Activated gamma-delta T cell treated with Interleukin-2 at 50 U/mL for 16 hours (primary cell): Measurements from ENCODE around the gene AMFR.
"Not testable (repeated sequence)": the region's sequence is repeated elsewhere in the genome, so short reads cannot be mapped to it uniquely, and the experiment has no call there.

Source experiments
- DNase-seq: peaks from one replicate; pipeline ENCODE4 v3.0.0-alpha.2; 2020

AMFR gene

DNA sequence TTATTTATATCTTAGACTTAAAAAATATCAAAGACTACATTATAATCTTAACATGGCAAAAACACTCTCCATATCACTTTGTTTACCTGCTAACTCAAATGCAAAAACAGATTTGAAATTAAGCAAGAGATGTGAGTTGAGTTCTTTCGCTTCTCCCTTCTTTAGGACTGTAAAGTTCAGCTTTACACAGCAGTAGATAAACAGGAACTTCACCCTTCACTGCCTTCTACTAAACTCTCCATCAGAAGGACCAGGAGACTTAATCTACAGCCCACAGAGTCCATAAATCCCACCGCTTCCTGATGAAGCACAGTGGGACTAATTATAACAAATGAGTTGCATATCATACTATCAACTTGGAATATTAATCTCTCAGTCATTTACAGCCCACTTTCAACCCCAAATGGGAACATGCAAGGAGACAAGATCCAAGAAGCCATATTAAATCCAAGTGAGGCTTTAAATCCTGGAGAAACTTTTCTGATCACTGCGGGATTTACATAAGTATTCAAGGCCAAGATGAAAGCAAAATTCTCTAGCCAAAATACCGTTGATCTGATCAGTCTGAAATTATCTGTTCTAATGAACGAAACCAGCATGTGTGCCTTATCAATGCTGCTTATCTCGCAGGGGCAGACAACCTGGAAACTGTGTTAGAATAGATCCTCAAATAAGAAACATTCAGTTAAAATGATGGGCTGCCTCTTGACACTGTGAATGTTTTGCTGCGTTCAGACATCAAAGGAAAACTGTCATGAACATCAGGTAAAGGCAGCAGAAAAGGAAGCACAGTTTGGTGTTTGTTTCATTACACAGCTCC is 1.6 kb downstream of the AMFR start:
- DNase-seq, result no peak

DNA sequence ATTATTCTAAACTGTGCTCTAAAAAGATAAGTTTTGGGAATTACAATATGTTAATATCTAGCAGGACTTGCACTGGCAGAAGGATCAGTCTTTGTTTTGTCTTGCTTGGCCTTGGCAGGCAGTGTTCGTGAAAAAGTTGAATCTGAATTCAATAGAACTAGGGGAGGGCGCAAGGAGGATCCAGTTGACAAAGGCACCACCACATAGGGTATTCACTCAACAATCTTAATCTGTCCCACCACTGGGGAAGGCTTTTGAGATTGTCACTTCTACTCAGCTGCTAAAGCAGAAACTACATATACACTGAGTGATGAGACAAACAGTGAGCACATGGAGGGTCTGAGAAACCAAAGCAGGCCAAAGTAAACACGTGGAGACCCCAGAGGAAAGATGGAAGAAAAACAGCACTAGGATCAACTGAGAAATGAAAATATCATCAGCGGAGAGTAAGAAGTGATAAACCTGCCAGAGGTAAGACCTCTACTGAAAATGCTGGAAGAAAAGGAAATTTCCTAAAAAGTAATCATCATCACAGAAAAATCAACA is 2.4 kb downstream of the AMFR start:
- DNase-seq, result no peak

DNA sequence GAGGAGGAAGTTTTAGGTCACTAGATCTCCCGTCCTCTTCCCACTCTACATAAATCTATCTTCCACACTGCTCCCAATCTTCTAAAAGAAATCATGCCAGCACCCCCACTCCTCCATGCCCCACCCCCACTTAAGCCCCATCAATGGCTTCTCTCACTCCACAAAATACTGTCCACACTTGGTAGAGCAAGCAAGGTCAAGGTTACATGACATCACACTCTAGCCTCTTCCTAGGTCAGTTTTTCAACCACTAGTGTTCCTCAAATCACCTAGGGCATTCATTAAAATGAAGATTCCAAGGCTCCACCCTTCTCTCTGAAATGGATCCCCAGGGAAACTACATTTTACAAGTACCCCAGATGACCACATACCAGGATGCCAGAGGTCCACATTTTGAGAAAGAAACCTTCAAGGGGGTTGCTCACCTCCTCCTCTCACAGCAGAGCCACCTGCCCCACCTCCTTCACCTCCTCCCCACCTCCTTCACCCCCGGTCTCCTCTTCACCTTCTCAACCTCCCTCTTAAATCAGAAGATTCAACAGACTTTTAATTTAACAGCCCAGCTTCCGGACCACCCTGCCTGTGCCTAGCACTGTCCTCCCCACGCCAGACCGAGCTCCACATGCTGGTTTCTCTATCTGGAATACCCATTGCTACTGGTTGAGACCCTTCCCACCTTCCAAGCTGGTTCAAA is 3.2 kb downstream of the AMFR start:
- no peak for DNase-seq

DNA sequence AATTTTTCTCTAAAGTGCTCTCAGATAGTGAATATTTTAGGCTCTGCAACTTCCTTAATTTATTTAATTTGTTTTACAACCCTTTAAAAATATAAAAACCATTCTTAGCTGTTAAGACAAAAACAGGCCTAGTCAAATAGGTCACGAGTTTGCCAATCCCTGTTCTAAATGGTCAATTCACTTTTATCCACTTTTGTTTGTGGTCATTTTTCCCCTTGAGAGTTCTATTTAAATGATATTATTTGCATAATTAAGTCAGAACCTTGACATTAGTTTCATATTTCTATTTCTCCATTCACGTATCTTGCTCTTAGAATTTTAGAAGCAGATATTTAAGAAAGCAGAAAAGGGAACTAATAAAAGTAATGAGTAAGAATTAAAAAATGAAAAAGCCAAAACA is 4.0 kb downstream of the AMFR start:
- no peak for DNase-seq

DNA sequence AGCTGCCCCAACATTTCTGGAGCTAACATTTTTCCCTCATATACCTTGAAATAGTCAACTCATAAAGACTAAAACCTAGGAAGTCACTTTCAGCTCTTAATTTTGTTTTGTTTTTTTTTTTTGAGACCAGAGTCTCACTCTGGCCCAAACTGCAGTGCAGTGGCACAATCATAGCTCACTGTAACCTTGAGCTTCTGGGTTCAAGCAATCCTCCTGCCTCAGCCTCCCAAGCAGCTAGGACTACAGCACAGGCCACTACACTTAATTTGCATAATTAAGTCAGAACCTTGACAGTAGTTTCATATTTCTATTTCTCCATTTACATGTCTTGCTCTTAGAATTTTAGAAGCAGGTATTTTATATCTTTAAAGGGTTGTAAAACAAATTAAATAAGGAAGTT is 4.7 kb downstream of the AMFR start:
- no peak for DNase-seq

GRCh38 chr16:56419740-56420548 is 5.4 kb downstream of the AMFR start:
- no peak for DNase-seq

DNA sequence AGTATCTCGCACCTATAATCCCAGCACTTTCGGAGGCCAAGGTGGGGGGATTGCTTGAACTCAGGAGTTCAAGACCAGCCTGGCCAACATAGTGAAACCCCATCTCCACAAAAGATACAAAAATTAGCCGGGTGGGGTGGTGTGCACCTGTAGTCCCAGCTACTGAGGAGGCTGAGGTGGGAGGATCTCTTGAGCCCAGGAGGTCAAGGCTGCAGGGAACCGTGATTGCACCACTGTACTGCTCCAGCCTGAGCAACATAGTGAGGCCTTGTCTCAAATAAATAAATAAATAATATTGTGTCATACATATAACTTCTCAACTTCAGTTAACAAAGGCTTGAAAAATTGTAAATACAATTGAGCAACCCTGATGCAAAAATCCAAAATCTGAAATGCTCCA is 8.2 kb downstream of the AMFR start:
- no peak for DNase-seq

- no peak for DNase-seq
Observed at GRCh38 chr16:56415875-56416274, 9.5 kb downstream of the AMFR start.

DNA sequence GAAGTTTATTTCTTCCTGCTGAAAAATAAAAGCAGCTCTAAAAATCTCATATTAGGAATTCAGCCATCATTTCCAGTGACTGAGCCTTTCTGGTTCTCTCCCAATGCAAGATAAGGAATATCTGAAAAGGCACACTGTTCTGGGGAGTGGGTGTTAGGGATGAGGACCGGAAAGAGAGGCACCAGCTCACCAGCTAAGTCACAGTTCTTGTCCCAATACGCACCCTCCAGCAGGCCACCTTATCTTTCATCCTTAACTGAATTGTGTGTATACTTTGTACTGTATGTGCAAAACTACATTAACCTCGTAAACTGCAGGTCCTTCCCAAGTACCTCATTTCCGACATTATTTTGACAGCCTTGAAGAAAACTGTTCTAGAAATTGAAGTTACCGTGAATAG is 11.0 kb downstream of the AMFR start:
- no peak for DNase-seq

- no peak for DNase-seq
Observed at GRCh38 chr16:56413381-56413780, 12.0 kb downstream of the AMFR start.

- DNase-seq, result no peak
Observed at GRCh38 chr16:56411624-56412023, 13.7 kb downstream of the AMFR start.

GRCh38 chr16:56411123-56411522 is 14.2 kb downstream of the AMFR start:
- no peak for DNase-seq

DNA sequence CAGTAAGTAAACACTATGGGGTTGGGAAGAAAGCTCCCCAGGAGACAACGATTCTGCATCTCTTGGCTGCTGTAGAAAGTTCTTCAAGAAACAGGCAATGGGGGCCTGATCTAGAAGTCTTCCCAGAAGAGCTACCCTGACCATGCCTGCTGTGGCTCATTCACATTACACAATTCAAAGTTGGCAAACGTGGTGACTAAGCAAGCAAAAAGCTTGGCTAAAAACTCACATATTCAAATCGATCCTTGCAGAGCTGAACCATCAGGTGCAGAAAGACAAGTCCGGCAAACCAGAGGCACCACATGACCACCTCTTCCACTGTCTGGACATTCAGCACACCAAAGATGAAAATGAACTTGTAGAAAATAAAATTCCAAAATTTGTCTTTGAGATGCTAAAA is 16.1 kb downstream of the AMFR start:
- DNase-seq, result no peak

GRCh38 chr16:56408379-56409098 is 16.8 kb downstream of the AMFR start:
- DNase-seq, result no peak

DNA sequence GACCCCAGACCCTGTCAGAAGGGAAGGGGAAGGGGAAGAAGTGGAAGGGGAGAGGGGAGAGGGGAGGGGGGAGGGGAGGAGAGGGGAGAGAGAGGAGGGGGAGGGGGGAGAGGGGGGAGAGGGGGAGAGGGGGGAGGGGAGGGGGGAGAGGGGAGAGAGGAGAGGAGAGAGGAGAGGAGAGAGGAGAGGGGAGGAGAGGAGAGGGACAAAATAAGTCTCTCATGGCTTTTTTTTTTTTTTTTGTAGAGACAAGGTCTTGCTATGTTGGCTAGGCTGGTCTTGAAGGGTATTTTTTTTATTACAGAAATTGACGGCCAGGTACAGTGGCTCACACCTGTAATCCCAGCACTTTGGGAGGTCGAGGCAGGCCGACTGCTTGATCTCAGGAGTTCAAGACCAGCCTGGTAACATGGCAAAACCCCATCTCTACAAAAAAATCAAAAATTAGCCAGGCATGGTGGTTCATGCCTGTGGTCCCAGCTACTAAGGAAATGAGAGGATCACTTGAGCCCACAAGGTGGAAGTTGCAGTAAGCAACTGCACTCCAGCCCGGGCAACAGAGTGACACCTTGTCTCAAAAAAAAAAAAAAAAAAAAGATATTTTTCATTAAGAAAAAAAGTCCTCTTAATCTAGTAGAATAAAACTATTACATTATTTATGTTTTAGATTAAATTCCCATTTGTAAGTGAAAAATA is 19.2 kb downstream of the AMFR start:
- no peak for DNase-seq

DNA sequence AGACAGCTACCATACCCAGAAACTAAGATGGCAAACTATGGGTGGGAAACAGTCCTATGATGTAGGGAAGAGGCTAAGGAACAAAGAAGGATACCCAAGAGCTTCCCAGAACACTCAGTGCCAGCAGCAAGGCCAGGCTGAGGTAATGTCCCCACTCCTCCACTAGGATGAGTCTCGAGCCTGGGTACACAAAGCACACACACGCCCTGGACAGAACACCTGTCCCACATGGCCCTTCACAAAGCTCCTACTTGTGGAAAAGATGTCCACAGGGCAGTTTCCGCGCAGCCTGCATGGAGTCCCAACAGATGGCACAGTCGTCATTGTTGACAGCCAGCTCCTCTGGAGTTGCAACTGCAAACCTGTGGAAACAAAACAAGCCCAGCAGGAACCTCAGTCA is 23.9 kb downstream of the AMFR start:
- DNase-seq, result no peak

DNA sequence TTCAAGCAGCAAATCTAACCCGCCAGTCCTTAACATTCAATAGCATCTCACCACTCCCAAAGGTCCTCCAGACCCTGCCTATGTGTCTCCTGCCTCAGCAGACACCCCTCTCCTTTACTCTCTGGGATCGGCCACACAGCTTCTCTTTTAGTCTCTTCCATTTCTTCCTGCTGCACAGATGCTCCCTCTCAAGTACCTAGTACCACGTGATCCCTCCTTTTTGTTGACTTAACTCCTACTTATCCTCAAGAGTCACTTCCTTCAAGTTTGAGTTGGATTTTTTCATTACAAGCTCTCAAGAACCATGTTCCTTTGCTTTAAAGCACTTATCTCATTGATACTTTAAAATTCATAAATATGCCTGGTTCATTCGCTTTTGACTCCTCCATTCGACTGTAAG is 24.9 kb downstream of the AMFR start:
- no peak for DNase-seq

DNA sequence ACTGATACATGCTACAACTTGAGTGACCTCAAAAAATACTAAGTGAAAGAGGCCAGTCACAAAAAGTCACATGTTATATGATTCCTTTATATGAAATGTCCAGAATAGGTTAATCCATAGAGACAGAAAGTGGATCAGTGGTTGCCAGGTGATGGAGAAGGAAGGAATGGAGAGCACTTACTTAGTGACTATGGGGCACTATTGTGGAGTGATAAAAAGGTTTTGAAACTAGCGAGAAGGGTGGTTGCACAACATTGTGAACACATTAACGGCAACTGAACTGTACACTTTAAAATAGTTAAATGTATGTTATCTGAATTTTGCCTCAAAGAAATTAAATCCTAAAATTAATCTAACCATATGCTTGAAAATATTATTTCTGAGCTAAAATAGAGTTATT is 25.9 kb downstream of the AMFR start:
- DNase-seq, result no peak

DNA sequence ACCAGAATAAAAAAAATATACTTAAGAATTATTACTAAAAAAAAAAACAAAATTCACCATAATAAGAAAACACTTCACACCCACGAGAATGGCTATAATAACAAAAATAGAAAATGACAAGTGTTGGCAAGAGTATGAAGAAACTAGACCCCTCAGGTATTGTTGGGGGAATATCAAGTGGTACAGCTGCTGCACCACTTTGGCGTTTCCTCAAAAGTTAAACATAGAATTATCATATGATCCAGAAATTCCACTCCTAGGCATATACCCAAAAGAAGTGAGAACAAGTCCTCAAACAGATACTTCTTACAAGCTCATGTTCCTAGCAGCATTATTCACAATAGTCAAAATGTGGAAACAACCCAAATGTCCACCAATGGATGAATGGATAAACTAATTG is 26.3 kb downstream of the AMFR start:
- no peak for DNase-seq

GRCh38 chr16:56396724-56397123 is 28.6 kb downstream of the AMFR start:
- DNase-seq, result not testable (repeated sequence)

- no peak for DNase-seq
Observed at GRCh38 chr16:56389554-56389953, 35.8 kb downstream of the AMFR start.

- no peak for DNase-seq
Observed at GRCh38 chr16:56388209-56388608, 37.1 kb downstream of the AMFR start.
